HL-60 (cell line): ENCODE results near the gene HBZ.

Experiments used
- DNase-seq, 2 experiments: peaks; one replicate each; pipeline ENCODE4 v3.0.0-alpha.2; 2010 to 2020; ENCODE audit warnings: low read depth in 1 of 2, low spot score in 1 of 2
- H3K27ac ChIP-seq: fragments of 250-450 bp; sonication (Bioruptor Pico); replicated peaks from 2 replicates; pipeline ENCODE4 v1.5.1; 2020; ENCODE audit warnings: mild to moderate bottlenecking, moderate library complexity
- H3K27me3 ChIP-seq: fragments of 250-450 bp; sonication (Bioruptor Pico); 2 replicates; pipeline ENCODE4 v1.5.1; 2021; ENCODE audit warnings: mild to moderate bottlenecking, moderate library complexity; ENCODE audit not compliant: insufficient read depth, poor library complexity, severe bottlenecking
- H3K4me3 ChIP-seq: replicated peaks from 2 replicates; pipeline ENCODE4 v1.5.1; 2011; ENCODE audit warnings: mild to moderate bottlenecking, control low read depth, low read length; ENCODE audit not compliant: insufficient read depth
- GABPA ChIP-seq: IDR thresholded peaks from 2 replicates; pipeline ENCODE4 v1.6.1; 2012; ENCODE audit warnings: low read depth
- POLR2AphosphoS5 ChIP-seq: IDR thresholded peaks from 2 replicates; pipeline ENCODE4 v1.6.1; 2012; ENCODE audit warnings: low read depth
- REST ChIP-seq: IDR thresholded peaks from 2 replicates; pipeline ENCODE4 v1.6.1; 2012; ENCODE audit warnings: low read depth; ENCODE audit not compliant: insufficient replicate concordance
- SPI1 ChIP-seq: IDR thresholded peaks from 2 replicates; pipeline ENCODE4 v1.6.1; 2012; ENCODE audit warnings: low read depth, mild to moderate bottlenecking, borderline replicate concordance
- TF ChIP-seq, protein P1 (sequence below): IDR thresholded peaks from one replicate; pipeline ENCODE4 v1.5.1; 2011; ENCODE audit warnings: low read length, control low read depth, inconsistent platforms; ENCODE audit not compliant: insufficient read depth

HBZ gene

GRCh38 chr16:138049-138417 lies 14.4 kb upstream of the HBZ start:
- H3K4me3 ChIP-seq, result peak overlapping the region; percentile 79
- peak in 1 of 2 experiments; percentile 17 for DNase-seq
- peak overlapping the region; percentile 76 for H3K27ac ChIP-seq
- H3K27me3 ChIP-seq, result no peaks in the 10 kb centered on the region
- no peak for TF ChIP-seq GABPA
- TF ChIP-seq, protein P1, sequence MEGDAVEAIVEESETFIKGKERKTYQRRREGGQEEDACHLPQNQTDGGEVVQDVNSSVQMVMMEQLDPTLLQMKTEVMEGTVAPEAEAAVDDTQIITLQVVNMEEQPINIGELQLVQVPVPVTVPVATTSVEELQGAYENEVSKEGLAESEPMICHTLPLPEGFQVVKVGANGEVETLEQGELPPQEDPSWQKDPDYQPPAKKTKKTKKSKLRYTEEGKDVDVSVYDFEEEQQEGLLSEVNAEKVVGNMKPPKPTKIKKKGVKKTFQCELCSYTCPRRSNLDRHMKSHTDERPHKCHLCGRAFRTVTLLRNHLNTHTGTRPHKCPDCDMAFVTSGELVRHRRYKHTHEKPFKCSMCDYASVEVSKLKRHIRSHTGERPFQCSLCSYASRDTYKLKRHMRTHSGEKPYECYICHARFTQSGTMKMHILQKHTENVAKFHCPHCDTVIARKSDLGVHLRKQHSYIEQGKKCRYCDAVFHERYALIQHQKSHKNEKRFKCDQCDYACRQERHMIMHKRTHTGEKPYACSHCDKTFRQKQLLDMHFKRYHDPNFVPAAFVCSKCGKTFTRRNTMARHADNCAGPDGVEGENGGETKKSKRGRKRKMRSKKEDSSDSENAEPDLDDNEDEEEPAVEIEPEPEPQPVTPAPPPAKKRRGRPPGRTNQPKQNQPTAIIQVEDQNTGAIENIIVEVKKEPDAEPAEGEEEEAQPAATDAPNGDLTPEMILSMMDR, result no peak
- TF ChIP-seq SPI1, result no peak
- TF ChIP-seq POLR2AphosphoS5, result no peak
- no peak for TF ChIP-seq REST

- no peak overlapping the region for H3K27ac ChIP-seq
- no peak for TF ChIP-seq GABPA
- TF ChIP-seq, protein P1, result no peak
- TF ChIP-seq SPI1, result no peak
- no peak for TF ChIP-seq POLR2AphosphoS5
- TF ChIP-seq REST, result no peak
- H3K4me3 ChIP-seq, result no peak overlapping the region
- no peak for DNase-seq
- H3K27me3 ChIP-seq, result no peaks in the 10 kb centered on the region
These were observed 12.1 kb upstream of the HBZ start for GRCh38 chr16:140175-140857.

- DNase-seq, result no peak
- TF ChIP-seq, protein P1, result no peak
- TF ChIP-seq REST, result no peak
- TF ChIP-seq SPI1, result no peak
- Histone ChIP-seq H3K4me3 (no peak overlapping the region), H3K27me3 (no peaks in the 10 kb centered on the region), H3K27ac (no peak overlapping the region)
These were observed 10.0 kb upstream of the HBZ start for GRCh38 chr16:142405-142967.
